H9 (cell line): ENCODE measurements around the gene POLR2M. TPM values are rescaled to one million over a fixed set of nuclear protein-coding genes. Genes with fewer than 3 reads are reported as not detected.

Source experiments
- DNase-seq: peaks from one replicate; pipeline ENCODE4 v3.0.0-alpha.2; 2017
- H2AFZ ChIP-seq: one replicate; pipeline ENCODE4 v1.6.1; 2013; ENCODE audit warnings: mild to moderate bottlenecking, low read length, control low read depth, moderate library complexity
- H2AK5ac ChIP-seq: 2 replicates; pipeline ENCODE4 v1.6.1; 2013; ENCODE audit warnings: low read length, control low read depth, mixed read lengths; ENCODE audit not compliant: insufficient read length
- H2BK120ac ChIP-seq: one replicate; pipeline ENCODE4 v1.6.1; 2013; ENCODE audit warnings: low read depth, mild to moderate bottlenecking, low read length, control low read depth, inconsistent platforms; ENCODE audit not compliant: poor library complexity, severe bottlenecking
- H2BK12ac ChIP-seq: 2 replicates; pipeline ENCODE4 v1.6.1; 2013; ENCODE audit warnings: low read length, control low read depth, mixed read lengths, low read depth; ENCODE audit not compliant: insufficient read length
- H2BK15ac ChIP-seq: 2 replicates; pipeline ENCODE4 v1.6.1; 2013; ENCODE audit warnings: low read depth, low read length, control low read depth
- H2BK20ac ChIP-seq: one replicate; pipeline ENCODE4 v1.6.1; 2013; ENCODE audit warnings: low read depth, mild to moderate bottlenecking, low read length, control low read depth, inconsistent platforms; ENCODE audit not compliant: poor library complexity, severe bottlenecking
- H2BK5ac ChIP-seq: 2 replicates; pipeline ENCODE4 v1.6.1; 2013; ENCODE audit warnings: low read length, control low read depth, mixed read lengths; ENCODE audit not compliant: insufficient read length
- H3K14ac ChIP-seq: 2 replicates; pipeline ENCODE4 v1.6.1; 2013; ENCODE audit warnings: low read length, control low read depth; ENCODE audit not compliant: insufficient read depth
- H3K18ac ChIP-seq: 2 replicates; pipeline ENCODE4 v1.6.1; 2013; ENCODE audit warnings: low read depth, mild to moderate bottlenecking, mixed read lengths, low read length, control low read depth; ENCODE audit not compliant: insufficient read length
- H3K23ac ChIP-seq: 2 replicates; pipeline ENCODE4 v1.6.1; 2013; ENCODE audit warnings: low read length, control low read depth, mixed read lengths, low read depth; ENCODE audit not compliant: insufficient read length
- H3K23me2 ChIP-seq: 2 replicates; pipeline ENCODE4 v1.6.1; 2013; ENCODE audit warnings: low read depth, mild to moderate bottlenecking, mixed read lengths, low read length, control low read depth; ENCODE audit not compliant: insufficient read length, poor library complexity, severe bottlenecking
- H3K27ac ChIP-seq: 2 replicates; pipeline ENCODE4 v1.5.1; 2013; ENCODE audit warnings: low read length, control low read depth, mixed read lengths, low read depth; ENCODE audit not compliant: insufficient read length
- H3K27me3 ChIP-seq: 2 replicates; pipeline ENCODE4 v1.6.1; 2013; ENCODE audit warnings: low read length, control low read depth, inconsistent platforms; ENCODE audit not compliant: insufficient read depth
- H3K4ac ChIP-seq: 2 replicates; pipeline ENCODE4 v1.6.1; 2013; ENCODE audit warnings: low read depth, mild to moderate bottlenecking, control low read depth, inconsistent platforms, low read length, moderate library complexity
- H3K4me1 ChIP-seq: 2 replicates; pipeline ENCODE4 v1.6.1; 2013; ENCODE audit warnings: low read length, control low read depth, inconsistent platforms; ENCODE audit not compliant: insufficient read depth
- H3K4me2 ChIP-seq: 2 replicates; pipeline ENCODE4 v1.6.1; 2013; ENCODE audit warnings: low read length, control low read depth, mixed read lengths; ENCODE audit not compliant: insufficient read length, insufficient read depth
- H3K56ac ChIP-seq: 2 replicates; pipeline ENCODE4 v1.6.1; 2013; ENCODE audit warnings: low read depth, mild to moderate bottlenecking, mixed read lengths, low read length, control low read depth; ENCODE audit not compliant: insufficient read length
- H3K79me1 ChIP-seq: 2 replicates; pipeline ENCODE4 v1.6.1; 2013; ENCODE audit warnings: low read depth, mild to moderate bottlenecking, moderate library complexity, low read length, control low read depth, inconsistent platforms; ENCODE audit not compliant: insufficient read depth, poor library complexity, severe bottlenecking
- H3K79me2 ChIP-seq: 2 replicates; pipeline ENCODE4 v1.6.1; 2013; ENCODE audit warnings: low read length, control low read depth, inconsistent platforms; ENCODE audit not compliant: insufficient read depth
- H3K9ac ChIP-seq: 2 replicates; pipeline ENCODE4 v1.6.1; 2013; ENCODE audit warnings: low read length, control low read depth, mixed read lengths; ENCODE audit not compliant: insufficient read length; ENCODE audit errors: extremely low read depth
- H3K9me3 ChIP-seq: one replicate; pipeline ENCODE4 v1.6.1; 2013; ENCODE audit warnings: low read depth, low read length, inconsistent platforms; ENCODE audit not compliant: control insufficient read depth
- H3T11ph ChIP-seq: one replicate; pipeline ENCODE4 v1.6.1; 2013; ENCODE audit warnings: mild to moderate bottlenecking, low read length, control low read depth, inconsistent platforms
- H4K20me1 ChIP-seq: one replicate; pipeline ENCODE4 v1.6.1; 2013; ENCODE audit not compliant: control insufficient read depth, insufficient read length, insufficient read depth
- H4K5ac ChIP-seq: 2 replicates; pipeline ENCODE4 v1.6.1; 2013; ENCODE audit warnings: low read depth, mild to moderate bottlenecking, mixed read lengths, low read length, control low read depth; ENCODE audit not compliant: insufficient read length
- H4K8ac ChIP-seq: replicated peaks from 2 replicates; pipeline ENCODE4 v1.6.1; 2013; ENCODE audit warnings: low read length, control low read depth, mixed read lengths, low read depth; ENCODE audit not compliant: insufficient read length
- H4K91ac ChIP-seq: 2 replicates; pipeline ENCODE4 v1.6.1; 2013; ENCODE audit warnings: low read depth, mild to moderate bottlenecking, moderate library complexity, mixed read lengths, low read length, control low read depth; ENCODE audit not compliant: insufficient read length
- H3K27ac Mint-ChIP-seq, 3 experiments: 2 replicates in 2 of 3; 3 replicates in 1 of 3; pipeline ENCODE4 v1.8.0; 2020 to 2021; ENCODE audit warnings: mixed read lengths in 3 of 3, mild to moderate bottlenecking in 1 of 3, moderate library complexity in 1 of 3
- H3K27me3 Mint-ChIP-seq: 2 replicates; pipeline ENCODE4 v1.8.0; 2021; ENCODE audit warnings: low read depth, mild to moderate bottlenecking, moderate library complexity, mixed read lengths
- H3K36me3 Mint-ChIP-seq, 3 experiments: 2 replicates in 2 of 3; 3 replicates in 1 of 3; pipeline ENCODE4 v1.8.0; 2020 to 2021; ENCODE audit warnings: low read depth in 3 of 3, mixed read lengths in 3 of 3; ENCODE audit not compliant: insufficient read depth in 1 of 3
- H3K4me1 Mint-ChIP-seq, 2 experiments: 2 replicates each; pipeline ENCODE4 v1.8.0; 2020; ENCODE audit warnings: mixed read lengths in 2 of 2
- H3K4me3 Mint-ChIP-seq, 2 experiments: 2 replicates in 1 of 2; 3 replicates in 1 of 2; pipeline ENCODE4 v1.8.0; 2020 to 2021; ENCODE audit warnings: mild to moderate bottlenecking in 2 of 2, mixed read lengths in 2 of 2, moderate library complexity in 1 of 2
- H3K9me3 Mint-ChIP-seq, 2 experiments: 2 replicates in 1 of 2; 3 replicates in 1 of 2; pipeline ENCODE4 v1.8.0; 2020; ENCODE audit warnings: mild to moderate bottlenecking in 2 of 2, mixed read lengths in 2 of 2, moderate library complexity in 1 of 2
- CTCF ChIP-seq: fragments of 200-600 bp; sonication (generic); conservative IDR thresholded peaks from 3 replicates; pipeline ENCODE4 v1.8.0; 2021; ENCODE audit warnings: antibody characterized with exemption, mild to moderate bottlenecking
- WGBS: extraction: QIAGEN DNeasy Blood & Tissue Kit; methylation state at CpG from one replicate; pipeline ENCODE4 v1.1.7; 2013; ENCODE audit warnings: missing lambda C conversion rate, low lambda C conversion rate, mixed read lengths; ENCODE audit not compliant: insufficient read length; ENCODE audit errors: extremely low coverage; 5-methylcytosine and 5-hydroxymethylcytosine counted together
- total RNA-seq: library from RNA; stranded (reverse); gene quantifications from 2 replicates; pipeline ENCODE4 v1.2.1, GENCODE V29; 2021

The POLR2M gene
- total RNA-seq, 1 experiment from 2014 or later = 67.3 TPM

- Histone ChIP-seq H4K20me1 (no peaks in the 10 kb centered on the region), H2BK120ac (no peak overlapping the region), H2BK15ac (no peak overlapping the region), H3K27me3 (no peaks in the 10 kb centered on the region), H3K79me1 (peaks cover 2% of the 10 kb centered on the region), H3K14ac (no peak overlapping the region), H3K9ac (no peak overlapping the region), H3K9me3 (no peaks in the 10 kb centered on the region), H2AK5ac (no peak overlapping the region), H2BK12ac (no peak overlapping the region), H3K27ac (no peak overlapping the region), H2AFZ (no peak overlapping the region), H2BK20ac (no peak overlapping the region), H3K4me2 (peak overlapping the region; percentile 92), H4K5ac (no peak overlapping the region), H3K4ac (no peak overlapping the region), H3T11ph (no peak overlapping the region), H3K79me2 (peaks cover 3% of the 10 kb centered on the region; the same call in 1 of the 2 replicates), H4K91ac (no peak overlapping the region), H3K18ac (no peak overlapping the region), H4K8ac (no peak overlapping the region), H3K56ac (no peak overlapping the region), H3K4me1 (no peaks in the 10 kb centered on the region), H2BK5ac (no peak overlapping the region), H3K23me2 (peaks cover 9% of the 10 kb centered on the region), H3K23ac (no peak overlapping the region)
- Mint-ChIP-seq H3K27me3 (peaks cover 31% of the 10 kb centered on the region), H3K36me3 (peaks cover 12 to 44% (median 42%) of the 10 kb centered on the region in 3 experiments; a peak in 6 of 7 replicates), H3K4me1 (peaks cover 9 to 22% of the 10 kb centered on the region in 2 experiments), H3K27ac (no peak overlapping the region), H3K4me3 (peak overlapping the region; percentile 85 to 93; a peak in 3 of 5 replicates), H3K9me3 (peaks cover 0 to 6% of the 10 kb centered on the region in 2 experiments; a peak in 1 of 5 replicates)
- no CpG with 5 or more reads among the region's 4 CpGs for WGBS
- no peak for TF ChIP-seq CTCF
- DNase-seq = no peak
Measured at GRCh38 chr15:57708047-57708446, 1.5 kb downstream of the POLR2M start.
